ENCODE data around the gene TCF12.
"Not testable (repeated sequence)": the region's sequence is repeated elsewhere in the genome, so short reads cannot be mapped to it uniquely, and the experiment has no call there.

The TCF12 gene

DNA sequence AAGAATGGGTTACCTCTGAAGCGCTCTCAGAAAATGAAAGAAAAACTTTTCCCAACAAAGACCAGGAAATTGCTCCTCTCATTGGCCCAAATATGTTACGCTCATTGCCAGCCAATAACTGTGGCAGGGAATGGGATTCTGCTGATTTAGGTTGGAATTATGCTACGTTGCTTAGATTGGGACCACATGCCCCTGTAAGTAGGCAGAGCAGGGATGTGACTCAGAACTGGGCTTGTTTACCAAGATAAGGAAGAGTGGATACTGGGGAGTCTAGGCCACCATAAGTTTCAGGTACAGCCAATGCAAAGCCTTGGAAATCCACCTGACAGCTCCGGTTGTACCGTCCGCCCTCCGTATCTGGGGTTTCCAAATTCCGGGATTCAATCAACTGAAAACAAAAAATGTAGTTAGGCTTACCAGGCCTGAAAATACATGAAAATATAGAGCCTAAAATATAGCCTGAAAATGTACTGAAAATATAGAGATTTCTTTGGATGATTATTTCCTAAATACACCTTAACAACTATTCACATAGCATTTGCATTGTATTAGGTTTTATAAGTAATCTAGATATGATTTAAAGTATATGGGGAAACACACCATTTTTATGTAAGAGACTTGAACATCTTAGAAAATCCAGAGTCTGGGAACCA, 1.5 kb upstream of the TCF12 start:
- no peak for DNase-seq

DNA sequence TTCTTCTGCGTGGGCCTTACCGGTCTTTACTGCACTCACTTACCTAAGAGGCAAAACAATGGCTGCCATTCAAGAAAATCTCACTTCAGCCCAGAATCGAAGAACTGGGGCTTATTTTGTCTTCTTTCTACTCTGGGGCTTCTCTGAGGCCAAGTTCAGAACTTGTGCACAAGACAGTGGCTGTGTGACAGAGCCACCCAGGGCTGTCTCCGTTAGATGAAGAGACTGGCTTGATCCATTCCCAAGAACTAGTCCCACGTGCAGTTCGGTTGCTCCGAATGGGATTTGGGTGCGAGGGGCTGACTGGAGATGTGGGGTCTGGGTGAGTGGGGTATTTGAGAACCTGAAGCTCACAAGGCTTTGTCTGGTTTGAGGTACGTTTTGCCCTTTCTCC, 795 bp upstream of the TCF12 start:
- DNase-seq, result no peak

DNA sequence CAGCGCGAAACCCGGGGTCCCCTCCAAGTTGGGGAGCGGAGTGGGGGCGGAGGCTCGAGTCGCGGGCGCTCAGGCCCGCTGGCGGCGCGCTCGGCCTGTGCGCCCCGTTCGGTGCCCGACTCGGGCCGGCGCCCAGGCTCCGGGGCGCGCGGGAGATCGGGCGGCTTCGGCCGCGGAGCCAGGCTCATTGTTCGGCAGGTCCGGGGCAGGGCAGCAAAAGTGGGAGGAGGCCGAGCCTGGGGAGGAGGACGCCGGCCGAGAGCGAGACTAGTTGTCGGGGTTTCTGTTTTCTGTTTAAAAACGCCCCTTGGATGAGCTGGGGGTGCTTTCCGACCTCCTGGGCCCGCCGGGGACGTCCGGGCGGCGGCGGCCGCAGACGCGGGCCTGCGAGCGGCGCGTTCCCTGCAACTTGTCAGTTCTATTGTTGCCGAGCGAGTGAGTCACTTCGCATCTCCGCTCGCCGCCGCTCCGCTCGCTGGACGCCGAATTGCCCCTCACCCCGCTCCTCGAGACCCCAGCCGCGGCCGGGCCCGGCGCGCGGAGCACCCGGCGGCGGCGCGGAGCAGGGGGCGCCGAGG, 676 bp downstream of the TCF12 start:
- peak; percentile 4 for DNase-seq

DNA sequence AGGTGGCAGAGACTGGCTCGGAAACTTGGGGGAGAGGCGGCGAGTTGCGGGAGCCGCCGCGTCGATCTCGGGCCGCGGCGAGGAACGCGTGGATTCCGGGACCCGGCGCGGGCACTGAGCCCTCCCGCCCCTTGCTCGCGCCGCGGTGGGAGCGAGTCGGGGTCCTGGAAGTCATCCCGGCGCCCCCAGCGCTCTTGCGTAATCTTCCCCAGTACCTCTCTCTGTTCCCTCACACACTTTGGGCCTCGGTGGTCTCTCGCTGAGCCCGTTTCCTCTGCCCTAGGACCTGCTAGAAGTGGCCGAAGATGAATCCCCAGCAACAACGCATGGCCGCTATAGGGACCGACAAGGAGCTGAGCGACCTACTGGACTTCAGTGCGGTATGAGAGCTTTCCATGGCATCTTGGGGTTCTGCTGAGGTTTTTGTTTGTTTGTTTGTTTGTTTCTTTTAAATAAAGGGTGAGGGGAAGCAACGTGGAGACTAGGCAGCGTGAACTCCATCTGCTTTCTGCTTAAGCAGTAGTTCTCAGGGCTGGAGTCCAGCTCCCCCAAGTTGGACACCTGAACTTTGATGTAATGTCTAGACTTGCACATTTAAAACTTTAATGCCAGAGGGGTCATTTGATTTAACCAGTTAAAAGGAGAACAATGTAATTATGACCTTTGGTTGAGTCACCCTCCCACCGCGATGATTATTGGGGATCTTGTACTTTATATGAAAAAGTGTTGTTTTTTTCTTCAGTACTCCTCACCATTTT, 1.3 kb downstream of the TCF12 start:
- peak; percentile 21 for DNase-seq

DNA sequence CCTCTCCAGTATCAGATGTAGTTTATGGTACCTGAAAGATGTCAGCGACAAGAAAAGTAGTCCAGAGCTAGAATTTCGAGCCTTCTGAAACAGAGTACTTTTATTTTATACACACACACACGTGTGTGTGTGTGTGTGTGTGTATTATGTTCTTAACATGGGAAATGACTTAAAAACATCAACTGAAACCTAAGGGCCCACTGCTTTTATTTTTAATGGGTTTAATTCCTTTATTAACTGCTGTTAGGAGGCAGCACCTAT, 1.9 kb downstream of the TCF12 start:
- DNase-seq, result no peak

DNA sequence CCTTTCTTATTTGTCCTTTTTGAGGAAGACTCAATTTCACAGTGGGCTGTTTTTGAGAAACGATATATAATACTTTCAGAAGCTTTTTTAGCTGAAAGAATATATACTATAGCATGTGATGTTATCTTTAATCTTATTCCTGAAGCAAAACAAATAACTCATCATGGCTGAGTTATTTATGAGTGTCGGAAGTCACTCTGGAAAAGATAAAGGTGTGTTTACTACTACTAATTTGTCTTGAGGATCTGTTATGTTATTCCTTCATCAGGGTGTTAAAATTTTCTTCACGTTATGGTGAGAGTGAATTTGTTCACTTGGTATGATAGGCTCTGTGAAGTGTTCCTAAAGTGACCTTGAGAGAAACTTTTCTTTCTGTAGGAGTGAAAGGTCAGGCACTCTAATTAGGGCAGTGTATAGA, 4.7 kb downstream of the TCF12 start:
- no peak for DNase-seq

DNA sequence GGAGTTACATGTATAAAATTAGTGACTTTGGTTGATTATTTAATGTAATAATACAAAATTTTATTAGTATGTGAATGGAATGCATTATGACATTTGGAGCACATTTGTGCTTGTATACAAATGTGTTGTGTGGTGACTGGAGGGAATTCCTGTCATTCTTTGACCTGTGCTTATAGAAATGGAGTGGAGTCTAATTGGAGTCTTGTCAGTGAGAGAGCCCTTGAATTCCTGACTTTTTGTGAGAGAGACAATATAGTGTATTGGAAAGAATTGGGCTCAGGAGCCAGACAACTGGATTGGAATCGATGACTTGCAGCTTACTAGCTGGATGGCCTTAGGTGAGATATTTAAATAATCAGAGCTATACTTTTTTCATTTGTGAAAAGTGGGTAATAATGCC, 9.4 kb downstream of the TCF12 start:
- no peak for DNase-seq

DNA sequence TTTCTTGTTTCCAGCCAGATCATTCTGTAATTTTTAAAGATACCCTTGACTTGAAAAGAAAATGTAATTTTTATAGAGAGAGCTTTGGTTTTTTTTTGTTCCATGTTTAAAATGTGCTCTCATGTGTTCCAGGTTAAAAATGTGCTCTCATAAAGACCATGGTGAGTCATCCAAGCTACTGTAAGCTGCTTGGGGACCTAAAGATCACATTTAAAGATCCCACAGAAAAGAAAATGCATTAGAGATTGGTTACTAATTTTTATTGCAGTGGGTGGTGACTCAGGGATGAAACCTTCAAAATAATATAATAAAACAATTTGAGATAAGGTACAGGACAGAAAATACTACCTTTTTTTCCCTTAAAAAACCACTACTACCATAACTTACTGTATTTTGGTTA, 11.0 kb downstream of the TCF12 start:
- no peak for DNase-seq

DNA sequence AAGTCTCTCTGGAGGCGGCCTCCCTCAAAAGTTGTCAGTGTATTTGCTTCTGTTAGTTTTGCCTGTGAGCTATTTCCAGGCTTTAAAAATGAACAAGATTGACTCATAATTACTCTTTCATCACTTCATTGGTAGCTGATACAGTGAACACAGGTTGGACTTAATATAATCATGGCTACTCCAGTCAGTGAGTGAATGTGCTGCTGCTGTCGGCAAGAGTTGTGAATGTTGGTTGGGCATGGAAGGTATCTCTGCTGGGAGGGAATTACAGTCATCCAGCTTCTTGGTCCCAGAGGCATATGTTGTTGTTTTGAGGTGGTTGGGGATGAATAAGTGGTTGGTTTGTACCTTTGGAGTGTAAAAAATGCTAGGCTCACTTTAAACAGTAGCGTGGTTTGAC, 11.5 kb downstream of the TCF12 start:
- DNase-seq, result no peak

DNA sequence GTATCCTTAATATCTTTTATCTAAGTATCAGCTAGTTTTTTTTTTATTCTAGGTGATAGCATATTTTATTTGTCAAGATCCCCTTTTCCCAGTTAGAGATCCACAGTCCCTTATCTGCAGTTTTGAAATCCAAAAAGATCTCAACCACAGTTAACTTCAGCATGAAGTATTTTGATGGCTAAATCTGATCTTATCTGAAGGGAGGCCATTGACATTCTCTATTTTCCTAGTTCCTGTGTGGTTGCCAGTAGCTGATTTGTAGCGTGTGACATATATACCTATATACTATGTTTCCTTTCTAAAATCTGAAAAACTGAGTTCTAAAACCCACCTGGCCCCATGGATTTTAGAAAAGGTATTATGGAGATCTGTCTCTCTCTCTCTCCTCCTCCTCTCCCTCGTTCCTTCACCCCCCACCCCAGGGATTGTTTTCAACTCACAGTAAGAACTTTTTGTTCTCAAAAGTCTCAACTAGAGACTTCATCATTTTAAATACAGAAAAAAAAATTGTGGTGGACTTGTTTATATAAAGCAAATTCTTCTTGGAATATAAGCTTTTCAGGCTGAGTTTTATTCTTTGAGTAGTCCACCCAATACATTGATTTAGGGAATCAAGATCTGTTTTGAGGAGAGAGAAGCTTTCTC, 12.3 kb downstream of the TCF12 start:
- no peak for DNase-seq

DNA sequence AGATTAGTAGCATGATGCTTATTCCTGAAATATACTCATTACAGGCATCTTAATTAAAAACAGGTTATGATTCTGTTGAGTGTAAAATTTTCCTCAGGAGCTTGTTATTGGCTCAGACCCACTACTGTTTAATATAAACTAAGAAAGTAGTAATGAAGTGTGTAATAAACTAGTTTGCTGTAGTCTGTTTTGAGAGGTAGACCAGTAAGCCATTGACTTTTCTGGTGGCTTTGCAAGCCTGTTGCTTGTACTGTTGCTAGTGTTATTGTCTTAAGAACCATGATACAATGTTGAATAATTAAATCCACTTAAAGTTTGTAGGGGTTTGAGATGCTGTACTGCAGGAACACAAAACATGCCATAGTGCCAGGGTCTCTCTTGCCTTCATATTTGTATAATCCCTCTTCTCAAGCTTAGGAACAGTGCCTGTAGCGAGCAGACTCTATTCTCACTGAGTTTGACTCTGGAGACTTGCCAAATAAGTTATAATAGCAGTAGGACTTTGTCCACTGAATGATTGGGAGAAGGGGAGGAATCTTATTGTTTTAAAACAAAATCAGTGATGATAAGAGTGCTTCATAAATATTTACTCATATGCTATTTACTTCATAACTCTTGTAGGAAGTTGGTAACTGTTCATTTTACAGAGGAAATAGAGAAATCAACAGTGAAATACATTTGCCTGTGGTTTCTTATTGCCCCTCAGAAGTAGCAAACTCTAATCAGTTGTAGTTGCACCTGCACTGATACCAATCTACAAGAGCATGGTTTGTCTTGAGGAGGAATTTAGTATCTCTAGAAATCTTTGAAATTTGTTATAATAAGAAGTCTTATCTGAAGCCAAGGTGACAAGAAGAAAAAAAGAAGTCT, 13.4 kb downstream of the TCF12 start:
- no peak for DNase-seq

DNA sequence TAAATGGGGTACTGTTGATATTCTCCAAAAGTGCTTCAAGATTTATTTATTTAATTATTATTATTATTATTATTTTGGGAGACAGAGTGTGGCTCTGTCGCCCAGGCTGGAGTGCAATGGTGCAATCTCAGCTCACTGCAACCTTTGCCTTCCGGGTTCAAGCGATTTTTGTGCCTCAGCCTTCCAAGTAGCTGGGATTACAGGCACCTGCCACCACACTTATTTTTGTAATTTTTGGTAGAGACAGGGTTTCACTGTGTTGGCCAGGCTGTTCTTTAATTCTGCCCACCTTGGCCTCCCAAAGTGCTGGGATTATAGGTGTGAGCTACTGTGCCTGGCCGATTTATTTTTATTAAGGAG, 14.0 kb downstream of the TCF12 start:
- DNase-seq, result not testable (repeated sequence)

DNA sequence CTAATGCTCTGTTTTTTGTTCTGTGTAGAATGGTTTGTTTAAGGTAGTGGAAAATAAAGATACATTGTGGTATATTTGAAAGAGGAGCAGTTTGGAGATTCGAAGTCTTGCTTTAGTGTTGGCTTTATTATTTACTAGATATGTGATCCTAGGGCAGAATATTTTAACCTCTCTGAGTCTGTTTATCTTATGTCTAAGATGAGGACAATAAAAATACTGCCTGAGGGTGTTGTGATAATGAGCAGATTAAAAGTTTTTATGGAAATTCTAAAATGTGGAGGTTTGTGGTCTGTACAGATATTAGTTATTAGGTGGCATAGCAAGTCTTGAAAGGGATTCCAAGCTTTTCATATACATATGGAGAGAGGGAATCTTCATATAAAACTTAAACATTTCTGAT, 15.0 kb downstream of the TCF12 start:
- no peak for DNase-seq

DNA sequence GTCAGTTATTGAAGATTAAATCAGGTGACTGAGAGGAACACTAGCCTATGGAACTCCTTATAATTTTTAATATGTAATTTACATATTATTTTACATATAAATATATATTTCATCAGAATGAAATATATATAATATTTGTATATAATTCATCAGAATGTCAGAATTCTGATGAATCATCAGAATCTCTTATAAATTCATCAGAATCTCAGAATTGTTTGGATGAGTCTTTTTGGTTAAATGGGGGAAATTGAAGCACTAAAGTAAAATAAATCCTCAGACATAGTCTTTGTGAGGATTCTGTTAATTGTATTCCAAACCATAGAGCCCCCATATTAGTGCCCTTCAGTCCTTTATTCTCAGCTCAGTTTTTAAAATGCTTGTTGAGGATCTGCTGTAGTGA, 15.4 kb downstream of the TCF12 start:
- no peak for DNase-seq

DNA sequence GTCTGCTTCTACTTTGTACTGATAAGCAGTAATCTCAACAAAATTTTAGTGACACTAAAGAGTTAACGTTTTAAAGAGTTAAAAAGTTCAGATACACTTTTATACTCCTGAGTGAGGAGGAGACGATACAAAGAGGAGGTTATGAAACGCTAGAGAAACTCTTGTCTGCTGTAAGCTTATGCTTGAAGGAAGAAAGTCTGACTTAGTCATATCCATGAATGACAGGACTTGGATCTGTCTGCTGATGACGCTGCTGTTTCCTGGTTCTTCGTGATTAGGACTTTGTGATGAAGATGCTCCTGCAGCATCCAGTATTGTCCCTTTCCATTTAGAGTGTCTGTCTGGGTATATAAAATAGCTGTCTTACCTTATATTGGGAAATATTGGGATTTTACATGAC, 15.8 kb downstream of the TCF12 start:
- no peak for DNase-seq

DNA sequence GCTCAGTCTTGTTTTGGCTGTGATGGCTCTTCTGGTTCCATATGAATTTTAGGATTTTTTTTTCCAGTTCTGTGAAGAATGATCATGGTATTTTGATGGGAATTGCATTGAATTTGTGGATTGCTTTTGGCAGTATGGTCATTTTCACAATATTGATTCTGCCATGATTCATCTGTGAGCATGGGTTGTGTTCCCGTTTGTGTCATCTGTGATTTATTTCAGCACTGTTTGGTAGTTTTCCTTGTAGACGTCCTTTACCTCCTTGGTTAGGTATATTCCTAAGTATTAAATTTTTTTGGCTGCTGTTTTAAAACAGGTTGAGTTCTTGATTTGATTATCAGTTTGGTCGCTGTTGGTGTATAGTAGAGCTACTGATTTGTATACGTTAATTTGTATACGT, 18.5 kb downstream of the TCF12 start:
- no peak for DNase-seq

DNA sequence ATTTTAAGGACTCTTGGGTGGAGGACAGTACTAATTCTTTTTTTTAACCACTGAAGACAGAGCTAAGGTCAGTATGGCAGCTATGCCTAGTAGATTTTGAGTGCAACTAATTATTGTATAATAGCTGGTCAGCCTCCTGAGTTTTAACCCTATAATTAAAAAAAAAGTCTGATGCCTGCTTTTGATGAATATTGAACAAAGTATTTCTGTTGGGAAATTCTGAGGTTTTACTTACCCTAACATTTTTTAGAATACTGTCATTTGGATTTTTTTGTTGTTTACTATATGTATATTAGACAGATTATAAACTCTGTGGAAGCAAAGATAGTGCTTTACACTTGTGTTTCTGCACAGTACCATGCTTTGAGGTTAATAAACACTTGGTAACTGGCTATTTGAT, 20.8 kb downstream of the TCF12 start:
- no peak for DNase-seq

DNA sequence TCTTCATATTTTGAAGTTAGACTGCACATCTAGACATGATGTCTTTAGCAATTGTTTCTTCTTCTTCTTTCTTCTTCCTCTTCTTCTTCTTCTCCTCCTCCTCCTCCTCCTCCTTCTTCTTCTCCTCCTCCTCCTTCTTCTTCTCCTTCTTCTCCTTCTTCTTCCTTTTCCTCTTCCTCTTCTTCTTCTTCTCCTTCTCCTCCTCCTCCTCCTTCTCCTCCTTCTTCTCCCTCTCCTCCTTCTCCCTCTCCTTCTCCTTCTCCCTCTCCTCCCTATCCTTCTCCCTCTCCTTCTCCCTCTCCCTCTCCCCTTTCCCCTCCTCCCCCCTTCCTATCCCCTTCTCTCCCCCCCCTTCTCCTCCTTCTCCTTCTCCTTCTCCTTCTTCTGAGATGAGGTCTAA, 21.9 kb downstream of the TCF12 start:
- no peak for DNase-seq

DNA sequence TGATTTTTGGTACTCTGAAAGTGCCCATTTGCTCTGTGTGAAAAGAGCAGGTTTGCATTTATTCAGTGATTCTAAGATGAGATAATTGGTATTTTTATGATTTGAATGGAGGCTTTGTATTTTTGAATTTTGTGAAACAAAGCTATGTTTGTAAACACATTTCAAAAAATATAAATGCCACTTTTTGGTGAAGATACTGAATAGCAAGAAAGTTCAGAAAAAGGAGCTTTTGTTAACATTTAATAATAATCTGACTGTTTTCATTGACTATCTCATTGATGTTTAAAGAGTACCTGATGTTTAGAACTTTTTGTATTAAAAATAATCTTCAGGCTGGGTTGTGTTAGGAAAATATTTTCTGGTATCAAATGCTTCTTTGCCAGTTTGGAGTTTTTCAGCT, 23.7 kb downstream of the TCF12 start:
- no peak for DNase-seq

DNA sequence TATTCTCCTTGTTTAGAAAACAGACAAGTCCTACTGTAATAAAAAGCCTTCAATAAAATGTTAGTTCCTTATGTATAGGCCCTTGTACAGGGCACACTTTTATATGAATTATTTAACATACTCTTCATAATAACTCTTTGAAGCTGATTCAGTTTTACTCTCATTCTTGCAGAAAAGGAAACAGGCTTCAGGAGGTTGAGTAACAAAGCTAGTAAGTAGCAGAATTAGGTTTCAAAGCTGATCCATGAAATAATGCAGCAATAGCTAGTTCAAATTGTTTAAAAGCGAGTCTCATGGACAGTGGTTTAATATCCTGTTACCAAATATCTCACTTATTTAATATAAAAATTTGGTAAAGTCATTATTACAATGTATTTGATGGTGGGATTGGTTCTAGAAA, 25.0 kb downstream of the TCF12 start:
- DNase-seq, result no peak

DNA sequence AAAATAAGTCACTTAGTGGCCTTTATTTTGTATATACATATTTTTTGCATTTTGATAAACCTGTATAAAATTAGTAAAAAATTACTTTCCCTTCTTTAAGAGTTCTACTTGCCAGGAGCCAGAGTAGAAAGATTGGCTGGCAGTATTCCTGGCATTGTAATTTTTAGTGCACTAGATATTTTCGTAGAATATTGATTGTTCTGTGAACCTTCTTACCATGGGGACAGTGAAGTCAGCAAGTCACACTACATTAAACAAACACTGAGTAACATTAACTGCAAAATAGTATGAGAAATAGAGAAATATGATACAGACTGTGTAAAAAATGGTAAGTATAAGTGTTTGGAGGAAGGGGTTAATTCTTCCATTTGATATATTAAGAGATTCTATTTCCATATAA, 26.0 kb downstream of the TCF12 start:
- no peak for DNase-seq

DNA sequence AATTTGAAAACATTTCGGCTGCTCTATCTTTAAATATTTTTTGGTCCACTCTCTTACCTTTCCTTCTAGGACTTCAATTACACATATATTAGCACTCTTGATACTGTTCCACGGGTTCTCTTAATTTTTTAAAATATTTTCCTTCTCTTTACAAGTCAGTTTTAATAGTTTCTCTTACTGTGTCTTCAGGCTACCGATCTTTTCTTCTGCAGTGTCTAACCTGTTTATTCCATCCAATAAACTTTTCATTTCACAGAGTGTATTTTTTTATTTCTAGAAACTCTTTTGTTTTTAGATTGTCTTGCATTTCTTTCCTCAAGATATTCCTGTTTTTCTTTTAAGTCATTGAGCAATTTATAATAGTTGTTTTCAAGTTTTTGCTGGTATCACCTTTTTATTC, 27.7 kb downstream of the TCF12 start:
- DNase-seq, result no peak

DNA sequence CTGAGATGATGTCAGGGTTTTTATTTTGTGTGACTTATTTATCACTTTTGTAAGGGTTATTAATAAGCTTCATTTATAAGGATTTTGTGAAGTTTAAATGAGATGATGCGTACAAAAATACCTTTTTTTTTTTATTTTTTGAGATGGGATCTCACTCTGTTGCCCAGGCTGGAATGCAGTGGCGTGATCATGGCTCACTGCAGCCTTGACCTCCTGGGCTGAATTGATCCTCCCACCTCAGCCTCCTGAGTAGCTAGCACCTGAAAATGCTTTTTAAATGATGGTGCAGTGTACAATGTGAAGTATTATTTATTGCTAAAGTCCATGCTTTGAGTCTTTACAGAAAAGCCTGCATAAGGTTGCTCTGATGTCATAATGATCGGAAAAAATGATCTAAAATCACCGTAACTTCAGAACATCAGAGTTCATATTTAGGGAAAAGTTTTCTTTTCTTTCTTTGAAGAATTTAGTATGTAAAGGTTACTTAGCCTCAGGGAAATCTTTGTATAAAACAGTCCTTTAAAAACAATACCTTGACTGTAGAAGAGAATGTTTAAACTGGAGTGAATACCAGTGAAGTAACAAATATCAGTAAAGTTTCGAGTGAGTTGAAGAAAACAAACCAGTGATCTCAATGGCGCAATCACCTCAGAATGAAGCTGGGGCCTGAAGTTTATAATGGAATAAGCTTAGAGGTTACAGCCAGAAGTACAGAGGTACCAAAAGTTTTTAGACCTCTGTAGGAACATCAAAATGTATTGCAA, 29.7 kb downstream of the TCF12 start:
- DNase-seq, result no peak
